HG02885 (cell line): ENCODE data around the gene PACS2.
A peak's percentile ranks its signal among the peaks of the same experiment; 100 is the strongest.

ENCODE experiments used
- ATAC-seq: cut with Tn5 transposase; IDR thresholded peaks from one replicate; pipeline ENCODE4 v1.9.1; 2021; ENCODE audit warnings: mild to moderate bottlenecking; ENCODE audit not compliant: unreplicated experiment, poor library complexity

The PACS2 gene

GRCh38 chr14:105418269-105419194 lies 104.0 kb downstream of the PACS2 start:
- no peak for ATAC-seq

- ATAC-seq = peak; percentile 63
These were observed 104.9 kb downstream of the PACS2 start, which contains the start of gene MTA1 for GRCh38 chr14:105419195-105420091. TSS of gene MTA1 (plus strand) at chr14:105419827. CDS start at chr14:105420036, 209 bp downstream.

- peak; percentile 16 for ATAC-seq
These were observed 105.8 kb downstream of the PACS2 start for GRCh38 chr14:105420101-105420973.

- ATAC-seq = no peak
These were observed 106.6 kb downstream of the PACS2 start for GRCh38 chr14:105420974-105421674.

GRCh38 chr14:105421723-105422615 lies 107.4 kb downstream of the PACS2 start:
- no peak for ATAC-seq

GRCh38 chr14:105422695-105423487 lies 108.3 kb downstream of the PACS2 start:
- ATAC-seq = no peak

- no peak for ATAC-seq
These were observed 109.1 kb downstream of the PACS2 start for GRCh38 chr14:105423488-105424195.

- ATAC-seq = no peak
These were observed 110.3 kb downstream of the PACS2 start for GRCh38 chr14:105424861-105425260.

GRCh38 chr14:105425823-105426247 lies 111.3 kb downstream of the PACS2 start:
- ATAC-seq = no peak

- no peak for ATAC-seq
These were observed 112.0 kb downstream of the PACS2 start for GRCh38 chr14:105426416-105427130.

- ATAC-seq = no peak
These were observed 112.9 kb downstream of the PACS2 start for GRCh38 chr14:105427412-105427811.

- ATAC-seq = no peak
These were observed 113.5 kb downstream of the PACS2 start for GRCh38 chr14:105427936-105428485.

GRCh38 chr14:105430042-105430441 lies 115.5 kb downstream of the PACS2 start:
- ATAC-seq = no peak

- ATAC-seq = no peak
These were observed 116.0 kb downstream of the PACS2 start for GRCh38 chr14:105430565-105430964.

- ATAC-seq = no peak
These were observed 116.7 kb downstream of the PACS2 start for GRCh38 chr14:105431256-105431655.

- ATAC-seq = no peak
These were observed 118.1 kb downstream of the PACS2 start for GRCh38 chr14:105432657-105433056.
